GM18951 (cell line): ENCODE results near the gene FCGR1A.
"Not testable (repeated sequence)": the region's sequence is repeated elsewhere in the genome, so short reads cannot be mapped to it uniquely, and the experiment has no call there.

Experiments used
- in situ Hi-C: fragments of 300-500 bp; cut with MboI; formaldehyde crosslinking; loops from one replicate; pipeline ENCODE4 v1.12.0; 2022; ENCODE audit warnings: low sequenced_read_pairs, mixed read lengths, inconsistent platforms; ENCODE audit not compliant: unreplicated experiment

Gene FCGR1A

DNA sequence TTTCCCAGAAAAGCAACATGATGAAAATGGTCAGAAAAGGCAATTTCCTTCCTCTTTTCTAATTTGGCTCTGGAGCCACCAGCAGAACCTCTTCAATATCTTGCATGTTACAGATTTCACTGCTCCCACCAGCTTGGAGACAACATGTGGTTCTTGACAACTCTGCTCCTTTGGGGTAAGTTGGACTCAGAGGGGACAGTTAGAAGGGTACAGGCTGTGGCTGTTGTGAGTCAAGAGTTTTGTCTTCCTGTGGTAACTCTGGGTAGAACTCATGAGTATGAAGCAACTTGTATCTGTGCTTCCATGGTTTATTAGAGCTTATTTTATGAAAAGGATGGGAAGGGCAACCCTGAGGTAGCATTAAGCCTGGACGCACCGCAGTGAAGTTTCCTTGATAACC lies at the start of gene FCGR1A:
Gene FCGR1A (plus strand): TSS at position 95 of the 400 bp plus-strand sequence. CDS start 50 bp downstream, at position 145.
- in situ Hi-C loops = not testable (repeated sequence)

- in situ Hi-C loops = not testable (repeated sequence)
Observed at GRCh38 chr1:149732781-149733180, 49.7 kb upstream of the FCGR1A start.

DNA sequence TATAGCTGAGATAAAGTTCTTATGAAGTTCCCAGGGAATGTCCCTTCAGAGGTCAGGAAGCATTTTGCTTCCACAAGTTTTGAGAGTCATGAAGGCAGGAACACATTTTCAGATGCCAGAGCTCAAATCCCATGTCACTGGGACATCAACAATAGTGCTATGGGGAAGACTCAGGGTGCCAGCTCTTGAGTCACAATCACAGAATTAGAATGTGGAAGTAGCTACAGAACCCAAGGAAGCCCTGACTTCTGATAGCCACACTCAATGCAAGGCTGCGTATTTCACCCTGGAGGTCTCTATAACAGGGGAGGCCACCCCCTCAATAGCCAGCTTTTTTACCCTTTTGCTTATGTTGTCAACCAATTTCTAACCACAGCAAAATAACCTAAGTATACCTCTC lies 47.8 kb upstream of the FCGR1A start:
- in situ Hi-C loops = not testable (repeated sequence)

GRCh38 chr1:149740148-149740581 lies 42.3 kb upstream of the FCGR1A start:
- in situ Hi-C loops = not testable (repeated sequence)

DNA sequence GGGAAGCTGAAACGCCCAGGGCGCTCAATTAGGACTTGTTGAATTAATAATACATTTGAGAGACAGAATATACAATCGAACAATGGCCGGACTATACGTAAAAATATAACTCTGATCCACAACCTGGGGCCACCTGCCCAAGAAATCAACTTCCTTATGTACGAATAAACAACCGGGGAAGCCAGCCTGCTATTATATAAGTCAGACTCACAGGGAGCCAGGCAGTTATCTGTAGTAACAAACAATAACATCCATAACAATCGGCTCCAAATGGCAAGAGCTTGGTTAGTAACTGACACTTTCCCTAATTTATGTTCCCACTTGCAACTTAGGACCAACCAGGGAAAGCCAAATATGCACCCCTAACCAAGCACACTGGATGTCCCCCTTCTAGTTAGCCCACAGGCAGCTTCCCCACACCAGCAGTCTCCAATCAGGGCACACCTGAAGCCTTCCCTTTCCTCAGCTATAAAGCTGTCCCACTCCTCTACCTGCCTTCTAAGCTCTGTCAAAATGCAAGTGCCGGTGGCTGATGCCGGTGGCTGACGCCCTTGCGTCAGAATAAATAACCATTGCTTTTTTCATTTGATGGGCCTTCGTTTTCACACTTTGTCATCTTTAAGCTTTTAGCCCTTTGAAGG lies 41.8 kb upstream of the FCGR1A start:
- in situ Hi-C loops = not testable (repeated sequence)

DNA sequence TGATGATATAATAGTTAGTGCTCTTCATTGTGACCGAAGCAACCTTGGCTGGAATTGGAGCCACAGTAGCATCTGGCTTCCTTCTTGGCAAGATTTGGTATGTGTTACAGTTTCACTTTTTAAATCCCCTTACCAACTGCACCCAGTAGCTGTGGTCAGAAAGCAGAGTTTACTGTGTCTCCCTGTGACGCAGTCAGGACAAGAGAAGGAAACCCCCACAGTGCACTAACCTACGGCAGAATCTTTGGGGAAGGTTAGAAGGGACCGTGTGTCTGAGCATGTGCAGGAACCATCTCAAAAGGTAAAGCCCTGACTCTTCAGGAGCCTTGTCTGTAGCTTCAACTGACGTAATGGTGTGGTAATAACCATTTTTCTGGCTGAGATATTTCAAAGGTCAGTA lies 40.6 kb upstream of the FCGR1A start:
- in situ Hi-C loops = not testable (repeated sequence)

DNA sequence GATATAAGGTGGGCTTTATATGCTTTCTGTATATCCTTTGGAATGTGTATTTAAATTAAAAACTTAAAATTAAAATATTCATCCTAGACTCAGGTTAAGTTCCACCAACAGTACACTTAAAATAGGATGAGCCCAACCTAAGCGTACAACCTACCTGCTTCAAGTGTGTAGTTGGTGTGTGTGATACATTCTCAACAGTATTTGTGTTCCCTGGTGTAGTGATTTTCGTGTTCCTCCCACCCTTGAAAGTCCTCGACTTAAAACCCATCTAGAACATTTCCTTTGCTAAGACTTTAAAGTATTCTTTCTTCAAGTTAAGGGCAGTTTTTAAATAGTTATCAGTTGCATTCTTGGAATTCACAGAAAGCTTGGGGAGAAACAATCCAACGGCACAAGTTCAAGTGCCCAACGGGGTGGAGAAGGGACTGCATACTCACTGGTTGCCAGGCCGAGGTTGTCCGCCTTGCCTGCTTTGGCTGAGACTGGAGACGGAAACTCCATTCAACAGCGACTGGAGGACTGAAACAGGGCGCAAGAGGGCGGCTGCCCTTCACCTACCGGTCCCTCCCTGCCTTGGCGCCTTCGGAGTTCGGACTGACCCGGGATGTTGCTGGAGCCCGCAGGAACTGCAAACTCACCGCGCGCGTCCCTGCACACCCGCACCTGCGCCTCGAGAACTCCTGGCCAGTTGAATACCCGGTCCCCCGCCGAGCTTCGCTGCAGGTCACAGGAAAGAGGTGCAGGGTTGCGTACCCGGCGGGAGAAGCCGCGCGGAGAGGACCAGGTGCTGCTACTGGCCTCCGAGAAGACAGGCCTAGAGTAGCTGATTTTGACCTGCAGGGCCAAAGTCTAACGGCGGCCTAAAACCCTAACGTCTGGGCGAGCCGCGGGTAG lies 35.8 kb upstream of the FCGR1A start:
- in situ Hi-C loops = not testable (repeated sequence)

DNA sequence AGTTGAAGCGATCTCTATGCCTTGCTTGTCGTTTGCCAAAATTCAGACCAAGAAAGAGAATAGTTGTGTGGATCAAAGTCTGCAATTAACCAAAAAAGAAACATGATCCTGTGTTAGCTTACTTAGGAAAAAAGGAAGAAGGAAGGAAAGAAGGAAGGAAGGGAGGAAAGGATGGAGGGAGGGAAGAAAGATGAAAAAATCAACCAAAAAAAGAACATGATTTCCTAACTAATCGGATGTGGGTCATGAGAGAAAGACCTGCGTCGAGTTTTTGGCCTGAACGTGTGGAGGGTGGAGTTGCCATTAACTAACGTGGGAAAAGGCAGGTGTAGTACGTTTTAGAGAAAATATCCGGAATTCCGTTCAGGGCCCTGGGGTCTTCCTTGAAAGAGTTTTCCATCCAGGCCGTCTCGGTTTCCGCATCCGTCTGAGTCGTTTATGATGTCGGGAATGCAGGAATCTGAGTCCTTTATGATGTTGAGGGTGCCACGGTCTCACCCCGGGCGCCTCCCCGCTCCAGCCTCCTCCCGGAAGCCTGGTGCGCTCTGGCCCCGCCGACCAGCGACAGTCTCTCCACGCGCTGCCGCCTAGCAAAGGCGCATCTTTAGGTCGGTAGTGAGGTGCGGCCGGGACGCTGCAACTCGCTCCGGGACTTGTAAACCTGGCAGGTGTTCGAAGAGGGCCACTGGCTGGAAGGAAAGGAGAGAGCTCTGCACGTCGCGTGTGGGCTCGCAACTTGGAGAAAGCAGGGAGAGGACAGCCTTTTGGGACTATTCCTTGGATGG lies 34.9 kb upstream of the FCGR1A start:
- in situ Hi-C loops = not testable (repeated sequence)

GRCh38 chr1:149748144-149748500 lies 34.4 kb upstream of the FCGR1A start:
- in situ Hi-C loops = not testable (repeated sequence)

GRCh38 chr1:149750562-149750961 lies 31.9 kb upstream of the FCGR1A start:
- in situ Hi-C loops = not testable (repeated sequence)

- in situ Hi-C loops = not testable (repeated sequence)
Observed at GRCh38 chr1:149752186-149752585, 30.3 kb upstream of the FCGR1A start.

DNA sequence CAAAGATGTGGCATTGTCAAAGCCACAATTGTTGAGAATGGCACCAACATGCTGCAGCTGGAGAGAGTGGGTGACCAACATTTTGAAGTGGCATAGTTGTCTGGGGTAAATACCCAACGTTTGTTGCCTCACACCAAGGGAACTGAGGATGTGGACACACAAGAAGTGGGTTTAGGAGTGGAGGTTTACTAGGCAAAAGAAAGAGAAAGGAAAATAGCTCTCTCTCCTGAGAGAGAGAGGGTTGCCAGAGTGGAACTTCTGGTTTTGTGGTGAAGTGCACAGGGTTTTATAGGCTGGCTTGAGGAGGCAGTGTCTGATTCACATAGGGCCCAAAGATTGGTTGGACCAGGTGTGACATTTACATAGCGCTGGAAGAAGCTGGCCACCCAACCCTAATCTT lies 29.0 kb upstream of the FCGR1A start:
- in situ Hi-C loops = not testable (repeated sequence)

DNA sequence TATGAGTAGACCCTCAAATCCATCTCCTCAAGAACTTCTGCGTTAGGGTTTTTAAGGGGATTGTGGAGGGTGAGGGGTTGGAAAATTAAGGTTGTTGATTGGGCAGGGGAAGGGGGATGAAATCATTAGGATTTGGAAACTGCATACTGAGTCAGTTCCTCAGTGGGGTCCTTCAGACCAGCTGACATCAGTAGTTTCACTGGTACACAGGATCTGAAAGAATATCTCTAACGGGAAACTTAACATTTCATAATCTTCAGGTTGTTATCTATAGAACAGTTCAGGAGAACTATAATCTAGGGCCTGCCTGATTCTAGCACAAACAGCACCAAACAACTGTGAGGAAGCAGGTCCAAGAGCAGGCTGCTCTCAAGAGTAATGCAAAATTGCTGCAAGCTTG lies 27.2 kb upstream of the FCGR1A start:
- in situ Hi-C loops = not testable (repeated sequence)

GRCh38 chr1:149762294-149762693 lies 20.2 kb upstream of the FCGR1A start:
- in situ Hi-C loops = not testable (repeated sequence)

- in situ Hi-C loops = not testable (repeated sequence)
Observed at GRCh38 chr1:149764087-149764800, 18.2 kb upstream of the FCGR1A start.

GRCh38 chr1:149766241-149766640 lies 16.3 kb upstream of the FCGR1A start:
- in situ Hi-C loops = not testable (repeated sequence)

DNA sequence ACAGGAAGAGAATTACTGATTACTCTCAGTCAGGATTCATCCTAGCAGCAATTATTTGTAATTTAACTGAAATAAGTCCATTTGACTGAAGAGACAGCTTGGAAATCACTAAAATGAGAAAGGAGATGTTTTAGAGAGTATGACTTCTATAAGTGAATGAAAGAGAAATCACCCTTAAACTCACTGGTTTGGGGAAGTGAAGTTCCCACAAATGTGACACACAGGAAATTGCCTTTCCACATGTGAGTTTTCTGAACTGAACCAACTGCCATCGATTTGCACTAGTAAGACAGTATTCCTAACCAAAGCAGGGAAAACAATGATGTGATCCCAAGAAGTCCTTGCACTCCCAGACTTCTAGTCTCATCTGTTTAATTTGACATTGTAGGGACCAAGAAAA lies 13.3 kb upstream of the FCGR1A start:
- in situ Hi-C loops = not testable (repeated sequence)

DNA sequence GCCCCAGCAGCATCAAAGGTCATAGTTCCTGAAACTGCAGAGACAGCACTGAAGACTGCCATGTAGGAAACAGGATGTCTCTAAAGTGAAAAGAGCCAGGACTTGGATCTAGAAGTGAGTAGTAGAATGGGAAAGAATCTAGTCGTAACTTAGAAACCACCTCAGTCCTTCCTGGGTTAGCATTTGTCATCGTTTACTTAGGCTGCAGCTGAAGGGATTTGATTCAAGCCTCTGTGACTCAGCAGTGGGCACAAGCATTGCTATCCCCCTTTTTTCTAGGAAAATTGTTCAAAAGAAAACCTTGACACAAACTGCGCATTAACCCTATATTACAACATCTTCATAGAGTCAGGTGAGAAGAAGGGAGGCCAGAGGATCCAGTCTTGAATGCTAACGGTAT lies 11.8 kb upstream of the FCGR1A start:
- in situ Hi-C loops = not testable (repeated sequence)

- in situ Hi-C loops = not testable (repeated sequence)
Observed at GRCh38 chr1:149771653-149772425, 10.7 kb upstream of the FCGR1A start.
